NB4 (cell line): ENCODE data around the gene RPP40.
"Not testable (repeated sequence)": the region's sequence is repeated elsewhere in the genome, so short reads cannot be mapped to it uniquely, and the experiment has no call there.

Experiments used
- DNase-seq: peaks from one replicate; pipeline ENCODE4 v3.0.0; 2010; ENCODE audit warnings: low read depth
- H3K4me3 ChIP-seq: one replicate; pipeline ENCODE4 v1.5.1; 2011; ENCODE audit warnings: mild to moderate bottlenecking, low read depth, low read length, moderate library complexity
- CTCF ChIP-seq: IDR thresholded peaks from one replicate; pipeline ENCODE4 v1.5.1; 2012; ENCODE audit warnings: low read depth, low read length
- MAX ChIP-seq: IDR thresholded peaks from 2 replicates; pipeline ENCODE4 v1.6.1; 2011; ENCODE audit warnings: low read depth, low read length
- MYC ChIP-seq: IDR thresholded peaks from 2 replicates; pipeline ENCODE4 v1.6.1; 2011; ENCODE audit warnings: low read depth, low read length
- POLR2A ChIP-seq: IDR thresholded peaks from 2 replicates; pipeline ENCODE4 v1.6.1; 2011; ENCODE audit warnings: mild to moderate bottlenecking; ENCODE audit not compliant: insufficient read length; ENCODE audit errors: extremely low read depth

Gene RPP40

GRCh38 chr6:5007531-5007930 is 3.7 kb upstream of the RPP40 start:
- no peak overlapping the region for H3K4me3 ChIP-seq
- TF ChIP-seq MYC (no peak), MAX (no peak), CTCF (no peak), POLR2A (no peak)
- DNase-seq, result no peak

- TF ChIP-seq CTCF, result no peak
- no peak for TF ChIP-seq MYC
- TF ChIP-seq MAX, result no peak
- no peak for TF ChIP-seq POLR2A
- DNase-seq, result no peak
- H3K4me3 ChIP-seq, result no peak overlapping the region
Measured at GRCh38 chr6:5006222-5006621, 2.4 kb upstream of the RPP40 start.

- peak overlapping the region; percentile 76 for H3K4me3 ChIP-seq
- not testable (repeated sequence) for DNase-seq
Measured at GRCh38 chr6:5005038-5005433, 1.2 kb upstream of the RPP40 start.

GRCh38 chr6:5004373-5005037 is 668 bp upstream of the RPP40 start:
- no peak for DNase-seq

GRCh38 chr6:4999586-4999985 is 4.3 kb downstream of the RPP40 start:
- H3K4me3 ChIP-seq, result no peak overlapping the region
- DNase-seq, result no peak
- TF ChIP-seq CTCF (no peak), MAX (no peak), POLR2A (no peak), MYC (no peak)

More at GRCh38 chr6:5004373-5005037, 668 bp upstream of the RPP40 start:
- H3K4me3 ChIP-seq, result peak overlapping the region; percentile 76
- TF ChIP-seq MYC (no peak), MAX (no peak; the same call in 1 of the 2 replicates), POLR2A (no peak), CTCF (no peak)

- TF ChIP-seq POLR2A (no peak), MYC (no peak)
- no peak for DNase-seq
- H3K4me3 ChIP-seq, result no peak overlapping the region
Measured at GRCh38 chr6:4997862-4998261, 6.0 kb downstream of the RPP40 start.

GRCh38 chr6:4994741-4995140 is 9.1 kb downstream of the RPP40 start:
- no peak for DNase-seq
- no peak for TF ChIP-seq CTCF
- no peak for TF ChIP-seq MAX
- TF ChIP-seq MYC, result no peak
- TF ChIP-seq POLR2A, result no peak
- H3K4me3 ChIP-seq, result no peak overlapping the region
